HG03045 (cell line): ENCODE results near the gene SLAMF8.

ENCODE experiments used
- ATAC-seq: cut with Tn5 transposase; IDR thresholded peaks from one replicate; pipeline ENCODE4 v1.9.1; 2021; ENCODE audit warnings: mild to moderate bottlenecking, moderate library complexity; ENCODE audit not compliant: unreplicated experiment

Gene SLAMF8

DNA sequence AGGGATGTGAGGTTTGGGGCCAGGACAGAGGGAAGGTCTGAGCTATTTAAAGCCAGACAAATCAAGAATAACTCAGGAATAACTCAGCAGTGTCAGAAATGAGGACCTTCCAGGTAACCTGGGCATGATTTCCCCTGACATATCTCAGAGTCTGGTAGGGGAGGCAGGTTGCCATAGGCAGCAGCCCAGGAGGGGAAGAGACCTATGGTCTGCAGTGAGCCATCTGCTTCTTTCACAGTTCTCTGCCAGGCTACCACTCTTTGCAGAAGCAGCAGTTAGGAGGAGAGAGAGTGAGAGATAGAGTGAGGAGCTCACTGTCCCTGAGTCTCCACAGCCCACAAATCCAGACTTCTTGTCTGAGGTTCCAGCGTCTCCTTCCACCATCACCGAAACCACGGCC lies 42.1 kb downstream of the SLAMF8 start:
- no peak for ATAC-seq

- no peak for ATAC-seq
Observed at GRCh38 chr1:159869173-159869572, 42.5 kb downstream of the SLAMF8 start.

- ATAC-seq: no peak
Observed at GRCh38 chr1:159869607-159870006, 42.9 kb downstream of the SLAMF8 start.

DNA sequence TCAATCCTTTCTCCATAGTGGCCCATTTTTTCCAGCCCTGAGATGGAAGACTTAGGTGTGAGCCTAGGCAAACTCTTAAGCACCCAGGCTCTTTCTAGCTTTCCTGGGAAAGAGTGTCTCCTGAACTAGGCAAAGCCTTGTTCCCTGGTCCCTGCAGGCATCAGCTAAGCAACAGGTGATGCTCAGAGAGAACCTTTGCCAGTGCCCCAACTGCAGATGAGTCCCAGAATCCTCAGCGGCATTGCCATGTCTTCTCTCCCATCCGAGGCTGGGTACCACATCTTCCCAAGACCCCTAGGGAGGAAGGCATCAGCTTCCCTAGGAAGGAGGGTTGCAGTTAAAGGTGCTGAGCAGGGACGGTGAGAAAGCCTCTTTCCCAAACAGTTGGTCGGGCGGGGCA lies 44.0 kb downstream of the SLAMF8 start:
- no peak for ATAC-seq

GRCh38 chr1:159872891-159873290 lies 46.2 kb downstream of the SLAMF8 start:
- ATAC-seq: no peak

GRCh38 chr1:159873530-159874143 lies 47.0 kb downstream of the SLAMF8 start:
- no peak for ATAC-seq

DNA sequence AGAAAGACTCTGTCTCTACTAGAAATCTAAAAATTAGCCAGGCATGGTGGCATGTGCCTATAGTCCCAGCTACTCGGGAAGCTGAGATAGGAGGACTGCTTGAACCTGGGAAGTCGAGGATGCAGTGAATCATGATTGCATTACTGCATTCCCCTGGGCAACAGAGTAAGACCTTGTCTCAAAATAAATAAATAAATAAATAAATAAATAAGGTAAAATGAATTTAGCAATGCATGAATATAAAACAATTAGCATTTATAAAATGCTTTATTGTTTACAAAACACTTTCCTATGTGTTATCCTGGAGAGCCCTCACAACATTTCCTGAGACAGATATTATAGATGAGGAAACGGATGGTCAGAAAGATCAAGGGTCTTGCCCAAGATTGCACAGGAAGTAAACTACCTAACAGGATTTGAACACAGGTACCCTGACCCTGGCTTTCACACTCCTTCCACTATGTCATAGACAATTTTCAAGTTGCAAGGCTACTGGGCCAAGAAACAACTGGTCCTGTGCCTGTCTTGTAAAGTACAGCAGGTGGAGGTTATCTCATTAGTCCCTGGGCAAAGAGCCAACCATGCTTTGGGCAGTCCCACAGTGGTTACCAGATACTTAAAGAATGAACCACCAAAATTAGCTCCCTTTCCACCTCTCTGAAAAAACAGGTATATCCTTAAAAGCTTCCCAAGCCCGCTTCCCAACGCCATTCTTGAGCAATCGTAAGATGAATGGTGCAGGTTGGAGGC lies 51.2 kb downstream of the SLAMF8 start:
- no peak for ATAC-seq

DNA sequence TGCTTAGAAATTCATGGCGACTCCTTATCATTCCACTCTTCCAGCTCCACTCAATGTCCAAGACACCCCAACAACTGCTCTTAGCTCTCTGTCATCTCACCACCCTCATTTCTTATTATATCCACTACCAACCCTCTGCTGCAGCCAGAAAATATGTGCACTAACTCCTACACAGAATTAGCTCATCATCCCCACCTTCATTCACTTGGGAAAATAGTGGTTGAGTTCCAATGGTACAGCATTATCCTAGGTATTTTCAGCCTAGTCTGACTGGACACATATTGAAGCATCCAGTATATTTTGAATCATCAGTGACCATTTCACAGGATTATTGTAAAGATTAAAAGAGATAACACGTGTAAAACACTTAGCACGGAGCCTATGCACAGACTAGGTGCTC lies 52.5 kb downstream of the SLAMF8 start:
- ATAC-seq: no peak

DNA sequence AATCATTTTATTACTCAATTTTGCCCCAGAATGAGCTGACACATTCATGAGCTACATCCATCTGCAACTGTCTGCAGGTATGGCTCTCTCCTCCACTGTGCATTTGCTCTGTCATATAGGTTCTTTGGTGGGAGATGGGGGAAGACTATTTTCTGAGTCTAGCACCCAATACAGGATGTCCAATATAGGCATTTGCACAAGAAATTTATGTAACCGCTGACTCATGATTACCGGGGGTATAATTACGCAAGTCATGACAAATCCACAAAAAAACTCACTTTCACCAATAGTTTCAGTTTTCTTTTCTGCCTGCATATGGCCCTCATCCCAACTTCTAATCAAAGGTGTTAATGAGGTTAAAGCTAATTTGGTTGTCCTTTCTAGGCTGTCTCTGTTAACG lies 53.3 kb downstream of the SLAMF8 start:
- ATAC-seq: no peak

GRCh38 chr1:159880430-159880829 lies 53.8 kb downstream of the SLAMF8 start:
- no peak for ATAC-seq

DNA sequence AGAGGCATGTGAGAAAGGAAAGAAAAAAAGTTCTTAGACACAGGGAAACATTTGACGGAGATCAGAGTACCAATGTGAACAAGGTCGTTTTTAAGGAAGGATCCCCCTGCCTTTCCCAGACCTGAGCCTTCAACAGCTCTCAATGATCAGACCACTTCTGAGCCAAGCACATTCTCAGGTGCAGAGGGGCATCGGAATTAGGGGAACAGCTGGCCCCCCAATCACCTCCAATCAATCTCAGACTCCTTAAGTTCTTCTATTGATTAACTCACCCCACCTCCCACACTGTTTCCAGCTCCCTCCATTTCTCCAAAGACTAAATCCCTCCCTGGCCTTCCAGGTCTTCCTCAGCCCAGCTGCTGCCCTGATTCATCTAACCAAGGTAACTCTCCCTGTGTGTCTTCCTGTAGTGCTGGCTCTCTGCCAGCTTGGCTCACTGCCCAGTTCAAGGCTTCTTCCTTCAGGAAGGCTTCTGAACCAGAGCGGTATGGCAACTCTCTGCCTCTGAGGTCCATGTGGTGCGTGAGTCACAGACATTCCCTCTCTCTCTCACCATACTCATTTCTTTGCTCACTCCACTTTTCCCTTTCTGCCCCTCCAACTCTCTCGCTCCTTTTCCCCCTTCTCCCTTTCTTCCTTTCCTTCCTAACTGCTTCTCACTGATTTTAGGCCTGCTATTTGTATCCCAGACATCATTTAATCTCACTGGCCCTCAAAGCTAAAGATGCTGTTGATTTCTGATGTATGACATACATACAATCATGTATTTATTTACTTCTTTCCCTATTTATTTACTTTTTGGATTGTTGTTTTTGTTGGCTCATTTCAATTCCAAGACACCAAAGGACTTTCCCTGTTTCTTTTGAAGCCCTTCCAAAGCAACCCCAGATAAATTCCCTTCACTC lies 55.2 kb downstream of the SLAMF8 start:
- no peak for ATAC-seq

GRCh38 chr1:159882527-159882862 lies 55.8 kb downstream of the SLAMF8 start:
- ATAC-seq: no peak

- ATAC-seq: no peak
Observed at GRCh38 chr1:159883134-159883533, 56.5 kb downstream of the SLAMF8 start.

DNA sequence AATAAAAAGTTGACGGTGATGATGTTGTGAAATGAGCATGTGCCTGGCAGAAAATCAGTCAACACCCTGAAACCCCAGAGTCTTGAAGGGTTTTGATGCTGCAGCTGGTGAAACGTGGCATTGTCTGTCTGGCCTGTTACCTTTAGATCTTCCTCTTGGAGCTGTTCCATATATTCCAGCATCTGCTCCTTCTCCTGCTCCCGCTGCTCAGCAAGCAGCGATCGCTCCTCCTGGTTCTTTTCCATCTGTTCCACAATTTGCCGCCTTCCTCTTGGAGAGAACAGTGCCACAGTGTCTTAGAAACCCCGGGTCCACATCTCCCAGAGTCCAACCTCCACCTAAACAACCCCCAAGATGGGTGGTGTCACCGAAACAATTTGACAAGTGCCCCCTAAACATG lies 57.6 kb downstream of the SLAMF8 start:
- no peak for ATAC-seq
